Stimulated activated CD4-positive, alpha-beta T cell treated with anti-CD3 and anti-CD28 coated beads, TNF-alpha, amount 100 ng/mL, for 48 hours (primary cell): ENCODE results near the gene RTF1.

ENCODE experiments used
- DNase-seq, 3 donors: peaks; one replicate each; pipeline ENCODE4 v3.0.0-alpha.2; 2020; ENCODE audit warnings: low read depth in 3 of 3

Gene RTF1

GRCh38 chr15:41505776-41506175, 88.9 kb downstream of the RTF1 start:
- no peak for DNase-seq

DNA sequence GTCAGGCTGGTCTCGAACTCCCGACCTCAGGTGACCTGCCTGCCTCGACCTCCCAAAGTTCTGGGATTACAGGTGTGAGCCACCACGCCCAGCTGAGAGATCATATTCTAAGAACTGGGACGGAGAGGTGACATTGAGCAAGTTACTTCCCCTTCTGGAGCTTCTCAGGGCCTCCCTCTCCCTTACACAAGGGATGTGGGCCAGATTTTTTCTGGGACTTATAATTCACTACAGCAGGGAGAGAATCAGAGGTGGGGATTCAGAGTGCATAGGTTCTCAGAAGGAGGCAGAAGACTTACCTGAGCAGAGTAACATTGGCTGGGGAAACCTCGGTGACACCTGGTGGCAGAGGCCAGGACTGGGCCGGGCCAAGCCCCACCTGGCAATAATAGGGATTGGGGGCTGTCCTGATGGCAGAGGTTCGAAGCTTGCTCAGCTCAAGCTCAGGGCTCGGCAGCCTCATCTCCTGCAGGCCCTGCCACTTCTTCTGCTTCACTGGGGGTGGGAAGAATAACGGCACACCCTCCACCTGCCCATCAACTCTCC, 90.0 kb downstream of the RTF1 start:
- DNase-seq, result no peak

DNA sequence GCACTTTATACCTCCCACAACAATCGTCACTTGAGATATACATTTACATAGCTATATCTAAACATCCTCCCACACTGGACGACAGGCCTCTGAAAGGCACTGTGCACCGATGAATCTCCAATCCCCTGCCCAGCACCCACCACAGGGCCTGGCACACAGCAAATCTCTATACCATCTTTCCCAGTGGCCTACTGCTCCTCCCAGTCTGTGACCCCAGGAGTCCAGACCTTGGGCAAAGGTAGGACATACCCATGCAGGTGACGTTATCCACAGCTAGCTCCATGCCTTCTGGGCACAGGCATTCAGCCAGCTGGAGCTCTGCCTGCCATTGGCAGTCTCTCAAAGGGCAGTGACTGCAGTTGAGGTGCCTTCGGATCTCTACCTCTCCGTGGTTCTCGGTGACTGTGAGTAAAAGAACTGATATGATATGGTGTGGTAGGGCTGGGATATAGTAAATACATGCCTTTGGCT, 91.0 kb downstream of the RTF1 start:
- DNase-seq, result no peak

DNA sequence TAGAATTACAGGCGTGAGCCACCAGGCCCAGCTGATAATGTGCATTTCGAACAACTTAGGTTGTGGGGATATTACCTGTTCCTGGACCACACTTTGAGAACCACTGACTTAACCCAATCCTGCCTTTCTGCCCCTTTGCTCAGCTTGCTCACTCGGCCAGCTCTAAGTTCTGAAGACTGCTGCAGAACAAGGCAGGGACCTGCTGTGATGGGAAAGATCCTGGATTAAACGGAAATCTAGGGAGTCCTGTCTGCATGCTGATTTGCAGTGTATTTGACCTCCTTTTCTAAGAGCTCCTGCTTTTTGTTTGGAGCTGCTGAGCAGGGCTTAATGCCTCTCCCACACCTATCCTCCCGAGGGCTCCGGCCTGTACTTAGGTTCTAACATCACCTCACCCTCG, 93.8 kb downstream of the RTF1 start:
- DNase-seq, result no peak

DNA sequence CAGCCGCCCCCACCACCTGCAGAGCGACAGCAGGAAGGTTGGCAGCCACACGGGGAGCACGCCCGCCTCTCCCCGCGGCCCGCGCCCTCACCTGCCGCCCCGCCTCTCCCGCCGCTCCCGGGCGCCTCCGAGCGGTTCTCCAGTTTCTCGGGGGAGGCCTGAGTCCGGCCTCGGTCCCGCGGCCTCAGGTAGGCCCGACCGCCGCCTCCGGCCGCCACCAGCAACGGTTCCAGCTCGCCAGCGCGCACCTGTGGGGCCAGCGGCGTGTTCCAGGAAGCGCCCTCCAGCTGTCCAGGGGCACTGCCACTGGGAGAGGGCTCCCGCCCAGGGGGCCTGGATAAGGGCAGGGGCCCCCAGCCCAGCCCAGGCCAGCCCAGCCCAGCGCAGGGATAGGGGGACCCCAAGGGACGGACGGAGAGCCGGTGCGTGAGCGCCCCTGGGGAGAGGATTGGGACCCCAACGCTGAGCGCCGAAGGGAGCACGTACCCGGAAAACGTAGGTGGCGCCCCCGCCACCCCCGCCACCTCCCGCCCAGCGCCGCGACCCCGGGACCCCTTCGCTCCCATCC, 94.5 kb downstream of the RTF1 start:
- no peak for DNase-seq

DNA sequence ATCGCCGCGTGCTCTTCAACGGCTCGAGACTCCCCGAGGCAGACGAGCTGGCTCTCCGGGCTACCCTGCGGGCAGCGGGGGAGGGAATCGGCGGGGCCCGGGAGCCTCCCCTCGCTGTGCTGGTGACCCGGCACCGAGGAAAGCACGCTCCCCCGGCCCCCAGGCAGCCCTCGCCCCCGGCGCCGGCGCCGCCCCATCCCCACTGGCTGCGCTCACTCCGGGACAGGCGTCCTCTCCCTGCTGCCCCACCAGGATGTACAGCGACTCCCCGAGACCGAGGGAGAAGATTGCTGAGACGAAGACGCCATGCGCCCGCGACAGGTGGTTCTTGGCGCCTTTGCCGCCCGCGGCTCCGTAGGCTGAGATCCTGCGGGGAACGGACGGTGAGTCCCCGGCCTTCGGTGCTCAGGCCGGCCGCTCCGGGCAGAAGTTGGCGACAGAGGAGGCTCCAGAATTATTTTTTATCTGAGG, 95.0 kb downstream of the RTF1 start:
- no peak for DNase-seq

DNA sequence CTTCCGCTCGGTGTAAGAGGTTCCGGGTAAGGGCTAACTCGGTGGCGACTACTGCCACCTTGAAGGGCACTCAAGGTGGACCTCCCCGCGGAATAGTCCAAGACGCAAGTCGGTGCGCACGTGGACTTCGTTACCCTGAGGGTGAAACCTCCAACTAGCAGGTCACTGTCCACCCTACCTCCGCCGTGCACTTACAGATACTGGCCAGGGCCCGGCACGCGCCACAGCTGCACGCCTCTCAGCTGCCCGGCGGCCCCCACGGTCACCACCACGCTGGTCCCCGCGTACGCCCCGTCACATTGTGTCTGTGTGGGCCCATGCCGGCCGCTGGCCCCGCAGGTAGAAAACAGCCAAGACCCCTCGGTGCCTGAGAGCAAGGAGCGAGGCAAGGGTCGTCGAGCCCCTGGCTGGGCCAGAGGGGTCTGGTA, 95.6 kb downstream of the RTF1 start:
- DNase-seq, result no peak

DNA sequence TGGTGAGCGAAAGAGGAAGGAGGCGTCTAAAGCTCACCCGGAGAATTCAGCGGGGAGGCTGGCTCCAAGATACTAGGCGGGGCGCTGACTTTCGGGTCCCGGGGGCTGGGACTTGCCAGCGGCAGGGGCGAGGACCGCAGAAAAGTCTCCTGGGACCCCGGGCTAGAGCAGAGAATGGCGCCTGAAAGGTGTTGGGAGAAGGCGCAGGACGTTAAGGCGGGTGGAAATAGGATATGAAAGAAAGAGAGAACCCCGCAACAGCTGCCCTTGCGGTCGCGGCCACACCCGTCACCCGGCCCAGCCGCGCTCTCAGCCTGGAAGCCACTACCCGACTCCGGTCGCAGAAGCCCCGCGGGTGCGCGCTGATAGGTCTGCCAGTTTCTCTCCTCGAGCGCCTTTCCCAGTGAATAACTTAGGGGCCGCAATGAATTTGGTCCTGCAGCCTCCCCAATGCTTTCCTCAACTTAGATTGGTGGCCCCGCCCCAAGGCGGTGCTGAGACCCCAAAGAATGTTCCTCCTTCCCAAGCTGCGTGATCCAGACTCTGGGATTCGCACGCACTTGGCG, 96.1 kb downstream of the RTF1 start:
- no peak for DNase-seq

GRCh38 chr15:41513506-41514227, 96.8 kb downstream of the RTF1 start, which contains the start of gene LTK:
LTK (minus strand) TSS chr15:41513827; CDS start chr15:41513709, 118 bp downstream.
- no peak for DNase-seq

DNA sequence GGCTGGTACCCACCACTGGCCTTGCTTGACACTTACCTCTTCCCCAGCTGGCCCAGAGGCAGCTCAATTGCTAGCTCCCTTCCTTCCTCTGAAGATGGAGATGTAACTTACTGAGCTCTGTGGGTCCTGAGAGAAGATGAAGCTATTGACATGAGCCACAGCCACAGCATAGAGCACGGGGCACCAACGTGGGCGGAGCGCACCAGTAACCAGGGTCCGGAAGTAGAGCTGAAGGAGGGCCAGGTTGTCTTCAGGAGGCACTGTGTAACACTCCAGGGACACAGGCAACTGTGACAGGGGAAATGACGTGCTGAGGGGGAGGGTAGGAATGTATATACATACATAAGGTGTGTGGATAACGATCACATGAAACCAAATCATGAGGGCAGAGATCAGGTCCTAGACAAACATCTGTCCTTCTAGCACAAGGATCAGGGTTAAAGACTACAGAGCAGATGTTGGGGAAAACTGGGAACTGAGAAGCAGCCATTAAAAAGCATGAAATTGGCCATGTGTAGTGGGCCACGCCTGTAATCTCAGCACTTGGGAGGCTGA, 101.1 kb downstream of the RTF1 start:
- DNase-seq, result no peak

DNA sequence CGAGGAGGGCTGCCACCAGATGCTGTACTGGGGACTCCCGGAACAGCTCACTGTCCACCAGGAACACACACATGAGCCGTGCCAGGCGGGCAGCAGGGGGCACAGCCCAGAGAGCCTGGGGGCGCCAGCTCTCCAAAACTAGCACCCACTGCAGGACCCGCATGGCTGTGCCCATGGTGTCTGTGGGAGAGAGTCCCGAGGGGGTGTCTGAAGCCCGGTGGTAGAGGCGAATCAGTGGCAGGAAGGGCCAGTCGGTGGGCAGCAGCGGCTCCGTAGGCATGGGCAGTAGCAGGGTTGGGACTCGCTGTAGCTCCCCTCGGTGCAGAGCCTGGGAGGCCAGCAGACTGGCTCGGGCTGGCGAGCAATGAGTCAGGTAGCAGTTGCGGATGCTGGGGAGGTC, 103.7 kb downstream of the RTF1 start:
- DNase-seq, result no peak

GRCh38 chr15:41521614-41522013, 104.7 kb downstream of the RTF1 start:
- no peak for DNase-seq

- DNase-seq, result no peak
These were observed 106.2 kb downstream of the RTF1 start for GRCh38 chr15:41523097-41523496.

DNA sequence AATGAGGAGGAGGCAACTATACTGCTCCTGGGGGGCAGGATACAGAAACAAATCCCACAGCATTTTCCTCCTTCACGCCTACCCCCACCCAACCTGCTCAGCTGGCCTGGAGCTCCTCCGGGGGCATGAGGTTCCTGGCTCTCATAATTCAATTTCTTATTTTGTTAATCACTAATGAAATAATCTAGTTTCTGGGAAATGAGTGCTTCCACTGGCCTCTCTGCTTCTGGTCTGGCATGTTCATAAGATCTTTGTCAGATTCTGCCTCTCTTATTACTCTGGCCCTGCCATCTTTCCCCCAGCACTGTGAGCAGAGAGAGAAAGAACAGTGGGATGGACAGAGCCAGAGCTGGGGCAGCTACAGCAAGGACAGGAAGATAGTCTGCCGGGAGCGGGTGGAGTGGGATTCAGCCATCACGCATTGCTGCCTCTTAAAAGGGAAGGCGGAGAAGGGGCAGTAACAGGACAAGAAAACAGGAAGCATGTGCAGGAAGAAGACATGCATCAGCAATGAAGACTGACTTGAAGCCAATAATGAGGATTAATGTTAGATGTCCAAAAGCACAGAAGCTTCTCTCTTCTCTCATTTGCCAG, 113.6 kb downstream of the RTF1 start:
- DNase-seq, result no peak
